Stomach (tissue), 9 donors: ENCODE results near the gene PGLYRP2. TPM values are rescaled to one million over a fixed set of nuclear protein-coding genes. Genes with fewer than 3 reads are reported as not detected.

Experiments
- DNase-seq, 2 donors: peaks; one replicate each; pipeline versions ENCODE4 v3.0.0 to v3.0.0-alpha.2; 2013 to 2019
- H3K27ac ChIP-seq, 5 donors: fragments of 200-600 bp in 4 of 5; sonication (generic) in 4 of 5; one replicate each; pipeline ENCODE4 v1.5.1; 2013 to 2019; ENCODE audit warnings: mild to moderate bottlenecking in 1 of 5, moderate library complexity in 1 of 5
- H3K27me3 ChIP-seq, 3 donors: fragments of 200-600 bp; sonication (generic); one replicate each; pipeline ENCODE4 v1.5.1; 2017 to 2019; ENCODE audit warnings: mixed run types in 1 of 3
- H3K36me3 ChIP-seq, 4 donors: fragments of 200-600 bp; sonication (generic); 1 replicate in 3 of 4; 2 replicates in 1 of 4; pipeline ENCODE4 v1.5.1; 2016 to 2019
- H3K4me1 ChIP-seq, 4 donors: fragments of 200-600 bp; sonication (generic); one replicate each; pipeline ENCODE4 v1.5.1; 2016 to 2019
- H3K4me3 ChIP-seq, 4 donors: fragments of 200-600 bp; sonication (generic) in 3 of 4; one replicate each; pipeline ENCODE4 v1.5.1; 2016 to 2019; ENCODE audit warnings: mild to moderate bottlenecking in 1 of 4
- H3K9me3 ChIP-seq, 4 donors: fragments of 200-600 bp; sonication (generic); one replicate each; pipeline ENCODE4 v1.5.1; 2016 to 2019
- EP300 ChIP-seq: sonication (generic); formaldehyde crosslinking; IDR thresholded peaks from one replicate; pipeline ENCODE4 v1.6.1; 2017; ENCODE audit warnings: antibody characterized with exemption
- POLR2A ChIP-seq, 4 donors: fragments of 450-650 bp; IDR thresholded peaks; one replicate each; pipeline ENCODE4 v1.6.1; 2016; ENCODE audit warnings: antibody characterized with exemption in 4 of 4, control low read depth in 2 of 4, mild to moderate bottlenecking in 1 of 4, moderate library complexity in 1 of 4
- POLR2AphosphoS5 ChIP-seq, 3 donors: sonication (generic); formaldehyde crosslinking; IDR thresholded peaks; one replicate each; pipeline ENCODE4 v1.6.1; 2016; ENCODE audit warnings: antibody characterized with exemption in 3 of 3
- WGBS, 5 donors: extraction: QIAGEN DNeasy Blood & Tissue Kit in 3 of 5; methylation state at CpG; one replicate each; pipeline versions ENCODE4 v1.1.5 to v1.1.7; 2013 to 2018; 5-methylcytosine and 5-hydroxymethylcytosine counted together
- intact Hi-C: fragments of 100-400 bp; cut with DNase I; formaldehyde crosslinking; loops from one replicate; pipeline ENCODE4 v1.15.1; 2023; ENCODE audit warnings: low total_unique reads
- polyA plus RNA-seq, 3 donors: library from polyadenylated mRNA; stranded (reverse); fragments of 200-250 nt; gene quantifications; one replicate each; pipeline ENCODE4 v1.2.3, GENCODE V29; 2013
- total RNA-seq, 5 donors: library from RNA; depleted of rRNA; stranded (reverse); fragments of >200 nt; gene quantifications; one replicate each; pipeline versions ENCODE4 v1.1.0 to v1.2.3, GENCODE V29; 2014 to 2016
- TF ChIP-seq, protein P1 (sequence below), 7 experiments: fragments of 450-650 bp in 4 of 7; fragments of 200-600 bp in 3 of 7; sonication (generic) in 3 of 7; IDR thresholded peaks; one replicate each; pipeline ENCODE4 v1.5.1; 2016 to 2019; ENCODE audit warnings: antibody characterized with exemption in 7 of 7, control low read depth in 2 of 7, mild to moderate bottlenecking in 1 of 7
- donor health status: healthy with polysubstance abuse.
- donor health status: Bipolar disorder and iron deficiency.
- donor health status: healthy.

PGLYRP2 gene
- total and polyA plus RNA-seq, 8 donors: not detected

DNA sequence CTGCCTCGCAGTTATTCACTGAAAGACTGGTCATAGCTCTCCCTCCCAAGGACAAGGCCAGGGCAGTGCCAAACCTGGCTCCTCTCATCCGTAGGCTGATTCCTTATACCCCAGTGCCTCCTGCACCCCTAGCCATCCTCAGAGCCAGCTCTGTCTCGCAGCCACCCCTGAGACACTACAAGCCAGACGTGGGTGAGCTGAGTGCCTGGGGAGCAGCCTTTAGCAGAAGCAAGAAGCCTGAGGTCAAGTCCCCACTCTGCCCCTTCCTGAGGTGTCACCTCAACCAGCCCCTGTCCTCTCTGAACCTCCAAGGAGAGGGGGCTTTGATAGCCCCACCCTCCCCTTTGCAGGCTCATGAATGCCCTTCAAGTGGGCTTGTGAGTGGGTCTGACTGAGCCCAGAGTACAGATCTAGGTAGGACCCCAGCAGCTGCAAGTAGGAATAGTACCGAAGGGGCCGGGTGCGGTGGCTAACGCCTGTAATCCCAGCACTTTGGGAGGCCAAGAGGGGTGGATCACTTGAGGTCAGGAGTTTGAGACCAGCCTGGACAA is 45.7 kb downstream of the PGLYRP2 start:
- Histone ChIP-seq H3K4me3 (peak overlapping the region; percentile 90 to 99 (median 93)), H3K4me1 (peaks cover 27 to 66% (median 57%) of the 10 kb centered on the region in 4 donors), H3K27ac (peak overlapping the region in 4 of 5 donors; percentile 88 to 93 (median 90)), H3K27me3 (no peaks in the 10 kb centered on the region), H3K9me3 (no peaks in the 10 kb centered on the region), H3K36me3 (peaks cover 0 to 29% (median 17%) of the 10 kb centered on the region in 4 donors)
- TF ChIP-seq EP300 (no peak), POLR2A (IDR thresholded peaks at IDR 0.05) (no peak), POLR2AphosphoS5 (IDR thresholded peaks at IDR 0.05) (no peak)
- TF ChIP-seq, protein P1, sequence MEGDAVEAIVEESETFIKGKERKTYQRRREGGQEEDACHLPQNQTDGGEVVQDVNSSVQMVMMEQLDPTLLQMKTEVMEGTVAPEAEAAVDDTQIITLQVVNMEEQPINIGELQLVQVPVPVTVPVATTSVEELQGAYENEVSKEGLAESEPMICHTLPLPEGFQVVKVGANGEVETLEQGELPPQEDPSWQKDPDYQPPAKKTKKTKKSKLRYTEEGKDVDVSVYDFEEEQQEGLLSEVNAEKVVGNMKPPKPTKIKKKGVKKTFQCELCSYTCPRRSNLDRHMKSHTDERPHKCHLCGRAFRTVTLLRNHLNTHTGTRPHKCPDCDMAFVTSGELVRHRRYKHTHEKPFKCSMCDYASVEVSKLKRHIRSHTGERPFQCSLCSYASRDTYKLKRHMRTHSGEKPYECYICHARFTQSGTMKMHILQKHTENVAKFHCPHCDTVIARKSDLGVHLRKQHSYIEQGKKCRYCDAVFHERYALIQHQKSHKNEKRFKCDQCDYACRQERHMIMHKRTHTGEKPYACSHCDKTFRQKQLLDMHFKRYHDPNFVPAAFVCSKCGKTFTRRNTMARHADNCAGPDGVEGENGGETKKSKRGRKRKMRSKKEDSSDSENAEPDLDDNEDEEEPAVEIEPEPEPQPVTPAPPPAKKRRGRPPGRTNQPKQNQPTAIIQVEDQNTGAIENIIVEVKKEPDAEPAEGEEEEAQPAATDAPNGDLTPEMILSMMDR (IDR thresholded peaks at IDR 0.05): no peak
- intact Hi-C loops: no loop called here
- no peak for DNase-seq
- WGBS, 5 donors: 60 to 67% (median 63%) methylated on average over 8 of the region's 8 CpGs

GRCh38 chr19:15432629-15433518 is 46.4 kb downstream of the PGLYRP2 start:
- H3K27me3 ChIP-seq: no peaks in the 10 kb centered on the region
- H3K27ac ChIP-seq: peak overlapping the region; percentile 87 to 93 (median 89)
- peak overlapping the region; percentile 90 to 99 (median 93) for H3K4me3 ChIP-seq
- intact Hi-C loops: no loop called here
- peak; percentile 92 to 98 for DNase-seq
- H3K36me3 ChIP-seq: peaks cover 0 to 36% (median 24%) of the 10 kb centered on the region in 4 donors
- H3K4me1 ChIP-seq: peaks cover 27 to 62% (median 54%) of the 10 kb centered on the region in 4 donors
- no peaks in the 10 kb centered on the region for H3K9me3 ChIP-seq
- TF ChIP-seq POLR2AphosphoS5 (IDR thresholded peaks at IDR 0.05): peak; percentile 62 to 75 (median 75)
- TF ChIP-seq POLR2A (IDR thresholded peaks at IDR 0.05): no peak
- TF ChIP-seq EP300: no peak
- TF ChIP-seq, protein P1 (IDR thresholded peaks at IDR 0.05): no peak
- 0 to 2% (median 1%) methylated on average over 19 to 75 of the region's 75 CpGs for WGBS, 5 donors

DNA sequence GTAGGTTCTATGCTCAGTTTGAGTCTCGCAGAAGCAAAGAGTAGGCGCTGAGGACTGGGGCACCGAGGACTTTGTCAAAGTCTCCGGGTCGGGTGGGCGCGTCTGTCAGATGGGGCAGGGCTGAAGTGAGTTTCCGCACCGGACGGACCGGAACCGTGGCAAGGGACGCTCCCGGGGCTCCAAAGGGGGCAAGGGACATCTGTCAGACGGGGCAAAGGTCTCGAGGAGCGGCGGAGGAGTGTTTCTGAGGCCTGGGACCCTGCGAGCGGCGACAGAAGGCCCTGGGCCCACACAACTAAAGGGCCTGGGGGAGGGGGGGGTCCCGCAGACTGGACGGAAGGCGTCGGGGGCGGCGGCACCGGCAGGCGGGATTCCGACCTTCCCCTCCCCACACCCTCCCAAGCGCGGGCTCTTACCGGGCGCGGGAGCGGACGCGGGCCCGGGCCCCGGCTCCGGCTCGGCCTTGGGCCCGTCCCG is 47.2 kb downstream of the PGLYRP2 start:
- Histone ChIP-seq H3K9me3 (no peaks in the 10 kb centered on the region), H3K4me3 (peak overlapping the region; percentile 90 to 99 (median 93)), H3K27me3 (no peaks in the 10 kb centered on the region), H3K27ac (peak overlapping the region; percentile 26 to 85 (median 76)), H3K4me1 (peaks cover 23 to 53% (median 46%) of the 10 kb centered on the region in 4 donors), H3K36me3 (peaks cover 4 to 44% (median 32%) of the 10 kb centered on the region in 4 donors)
- TF ChIP-seq POLR2A (IDR thresholded peaks at IDR 0.05): no peak
- peak in 1 of 2 donors; percentile 40 for DNase-seq
- intact Hi-C loops: no loop called here
- 0 to 1% (median 1%) methylated on average over 15 to 44 of the region's 44 CpGs for WGBS, 5 donors

DNA sequence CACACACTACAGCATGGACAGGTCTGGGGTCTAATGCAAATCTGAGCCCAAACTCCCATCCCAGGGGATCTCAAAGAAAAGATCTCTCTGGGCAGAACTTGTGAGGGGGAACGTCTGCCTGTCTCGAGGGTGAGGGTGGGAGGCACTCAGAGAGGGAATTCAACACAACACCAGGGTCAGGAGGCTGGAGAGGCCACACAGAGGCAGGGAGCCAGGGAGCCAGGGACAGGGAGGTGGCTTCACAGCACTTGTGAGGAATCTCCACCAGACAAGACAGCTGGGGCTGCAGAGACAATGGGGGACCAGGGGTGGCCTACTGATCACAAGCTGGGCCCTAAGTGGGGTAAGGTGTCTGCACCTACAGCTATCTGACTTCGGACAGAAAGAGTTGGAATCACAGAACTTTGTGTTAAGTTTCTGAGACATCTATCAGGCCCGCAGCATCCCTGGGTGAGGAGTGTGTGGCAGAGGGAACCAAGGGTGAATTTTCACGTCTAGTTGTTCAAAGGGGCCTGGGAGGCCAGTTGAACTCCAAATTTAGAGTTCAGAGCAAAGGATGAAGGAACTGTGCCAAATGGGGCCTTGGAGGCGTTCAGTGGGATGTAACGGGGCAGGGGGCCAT is 47.8 kb downstream of the PGLYRP2 start:
- peaks cover 9 to 46% (median 36%) of the 10 kb centered on the region in 4 donors for H3K36me3 ChIP-seq
- DNase-seq: no peak
- 11 to 16% (median 13%) methylated on average over 7 of the region's 7 CpGs for WGBS, 5 donors
- H3K4me3 ChIP-seq: peak overlapping the region; percentile 90 to 99 (median 93)
- H3K9me3 ChIP-seq: no peaks in the 10 kb centered on the region
- intact Hi-C loops: no loop called here
- H3K4me1 ChIP-seq: peaks cover 23 to 48% (median 43%) of the 10 kb centered on the region in 4 donors
- H3K27me3 ChIP-seq: no peaks in the 10 kb centered on the region
- TF ChIP-seq, protein P1 (IDR thresholded peaks at IDR 0.05): no peak
- TF ChIP-seq POLR2AphosphoS5 (IDR thresholded peaks at IDR 0.05) (no peak), POLR2A (IDR thresholded peaks at IDR 0.05) (no peak), EP300 (no peak)
- peak overlapping the region in 4 of 5 donors; percentile 27 to 85 (median 78) for H3K27ac ChIP-seq
